GM12801 (cell line): Measurements from ENCODE around the gene PLB1.

Experiments
- CTCF ChIP-seq: IDR thresholded peaks from one replicate; pipeline ENCODE4 v1.5.1; 2011; ENCODE audit warnings: control low read depth; ENCODE audit not compliant: insufficient read length; ENCODE audit errors: extremely low read depth

Gene PLB1

GRCh38 chr2:28674062-28674712 lies 178.3 kb downstream of the PLB1 start:
- TF ChIP-seq CTCF, result no peak

GRCh38 chr2:28674713-28675068 lies 178.8 kb downstream of the PLB1 start:
- no peak for TF ChIP-seq CTCF

- TF ChIP-seq CTCF, result no peak
Measured at GRCh38 chr2:28676152-28676835, 180.4 kb downstream of the PLB1 start.

- TF ChIP-seq CTCF, result no peak
Measured at GRCh38 chr2:28678175-28678855, 182.5 kb downstream of the PLB1 start.

- TF ChIP-seq CTCF, result no peak
Measured at GRCh38 chr2:28678944-28679343, 183.1 kb downstream of the PLB1 start.

- no peak for TF ChIP-seq CTCF
Measured at GRCh38 chr2:28680657-28681056, 184.8 kb downstream of the PLB1 start.

- TF ChIP-seq CTCF, result no peak
Measured at GRCh38 chr2:28681158-28681571, 185.3 kb downstream of the PLB1 start.
